ENCODE data around the gene CRTC1. TPM values are rescaled to one million over a fixed set of nuclear protein-coding genes. Genes with fewer than 3 reads are reported as not detected.

The CRTC1 gene
- total RNA-seq, 1 donor from 2014 or later = 28.8 TPM

- TF ChIP-seq, protein P1, sequence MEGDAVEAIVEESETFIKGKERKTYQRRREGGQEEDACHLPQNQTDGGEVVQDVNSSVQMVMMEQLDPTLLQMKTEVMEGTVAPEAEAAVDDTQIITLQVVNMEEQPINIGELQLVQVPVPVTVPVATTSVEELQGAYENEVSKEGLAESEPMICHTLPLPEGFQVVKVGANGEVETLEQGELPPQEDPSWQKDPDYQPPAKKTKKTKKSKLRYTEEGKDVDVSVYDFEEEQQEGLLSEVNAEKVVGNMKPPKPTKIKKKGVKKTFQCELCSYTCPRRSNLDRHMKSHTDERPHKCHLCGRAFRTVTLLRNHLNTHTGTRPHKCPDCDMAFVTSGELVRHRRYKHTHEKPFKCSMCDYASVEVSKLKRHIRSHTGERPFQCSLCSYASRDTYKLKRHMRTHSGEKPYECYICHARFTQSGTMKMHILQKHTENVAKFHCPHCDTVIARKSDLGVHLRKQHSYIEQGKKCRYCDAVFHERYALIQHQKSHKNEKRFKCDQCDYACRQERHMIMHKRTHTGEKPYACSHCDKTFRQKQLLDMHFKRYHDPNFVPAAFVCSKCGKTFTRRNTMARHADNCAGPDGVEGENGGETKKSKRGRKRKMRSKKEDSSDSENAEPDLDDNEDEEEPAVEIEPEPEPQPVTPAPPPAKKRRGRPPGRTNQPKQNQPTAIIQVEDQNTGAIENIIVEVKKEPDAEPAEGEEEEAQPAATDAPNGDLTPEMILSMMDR (IDR thresholded peaks at IDR 0.05; ENCODE audit: partially characterized antibody, unreplicated experiment) = no peak
These were observed 14.0 kb upstream of the CRTC1 start for GRCh38 chr19:18669524-18669817.

GRCh38 chr19:18669883-18670282, 13.6 kb upstream of the CRTC1 start:
- H3K27me3 Mint-ChIP-seq (ENCODE audit: unreplicated experiment) = peaks cover 3% of the 10 kb centered on the region
- peaks cover 8% of the 10 kb centered on the region for H3K4me1 Mint-ChIP-seq (ENCODE audit: low read depth, unreplicated experiment)
- H3K4me3 Mint-ChIP-seq (ENCODE audit: unreplicated experiment) = peak overlapping the region; percentile 2
- TF ChIP-seq, protein P1 (IDR thresholded peaks at IDR 0.05; ENCODE audit: partially characterized antibody, unreplicated experiment) = no peak
- H3K9me3 Mint-ChIP-seq (ENCODE audit: unreplicated experiment) = peaks cover 2% of the 10 kb centered on the region
- DNase-seq = no peak
- no peak overlapping the region for H3K27ac Mint-ChIP-seq (ENCODE audit: unreplicated experiment)
- H3K36me3 Mint-ChIP-seq (ENCODE audit: unreplicated experiment) = no peaks in the 10 kb centered on the region

More at GRCh38 chr19:18669524-18669817, 14.0 kb upstream of the CRTC1 start:
- H3K4me1 Mint-ChIP-seq (ENCODE audit: low read depth, unreplicated experiment) = peaks cover 8% of the 10 kb centered on the region
- no peaks in the 10 kb centered on the region for H3K36me3 Mint-ChIP-seq (ENCODE audit: unreplicated experiment)
- H3K27me3 Mint-ChIP-seq (ENCODE audit: unreplicated experiment) = peaks cover 3% of the 10 kb centered on the region
- DNase-seq = no peak
- no peak overlapping the region for H3K27ac Mint-ChIP-seq (ENCODE audit: unreplicated experiment)
- peaks cover 2% of the 10 kb centered on the region for H3K9me3 Mint-ChIP-seq (ENCODE audit: unreplicated experiment)
- H3K4me3 Mint-ChIP-seq (ENCODE audit: unreplicated experiment) = no peak overlapping the region

DNA sequence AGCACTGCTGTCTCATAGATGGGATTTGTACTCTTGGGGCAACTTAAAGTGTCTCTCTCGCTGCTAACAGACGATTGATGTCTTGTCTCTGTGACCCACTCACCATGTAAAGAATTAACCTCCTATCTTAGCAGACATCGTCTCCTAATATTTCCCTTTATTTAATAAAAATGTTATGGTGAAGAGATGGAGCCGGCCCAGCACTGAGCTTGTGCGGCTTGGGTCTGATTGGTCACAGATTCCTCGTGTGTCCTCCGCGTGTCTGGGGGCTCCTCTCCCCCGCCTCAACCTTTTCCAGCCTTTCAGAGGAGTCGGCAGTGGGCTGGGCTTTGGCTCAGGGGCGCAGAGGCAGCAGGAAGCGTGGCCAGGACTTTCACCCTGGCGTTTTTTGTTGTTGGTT, 13.2 kb upstream of the CRTC1 start:
- no peak overlapping the region for H3K27ac Mint-ChIP-seq (ENCODE audit: unreplicated experiment)
- no peak for DNase-seq

DNA sequence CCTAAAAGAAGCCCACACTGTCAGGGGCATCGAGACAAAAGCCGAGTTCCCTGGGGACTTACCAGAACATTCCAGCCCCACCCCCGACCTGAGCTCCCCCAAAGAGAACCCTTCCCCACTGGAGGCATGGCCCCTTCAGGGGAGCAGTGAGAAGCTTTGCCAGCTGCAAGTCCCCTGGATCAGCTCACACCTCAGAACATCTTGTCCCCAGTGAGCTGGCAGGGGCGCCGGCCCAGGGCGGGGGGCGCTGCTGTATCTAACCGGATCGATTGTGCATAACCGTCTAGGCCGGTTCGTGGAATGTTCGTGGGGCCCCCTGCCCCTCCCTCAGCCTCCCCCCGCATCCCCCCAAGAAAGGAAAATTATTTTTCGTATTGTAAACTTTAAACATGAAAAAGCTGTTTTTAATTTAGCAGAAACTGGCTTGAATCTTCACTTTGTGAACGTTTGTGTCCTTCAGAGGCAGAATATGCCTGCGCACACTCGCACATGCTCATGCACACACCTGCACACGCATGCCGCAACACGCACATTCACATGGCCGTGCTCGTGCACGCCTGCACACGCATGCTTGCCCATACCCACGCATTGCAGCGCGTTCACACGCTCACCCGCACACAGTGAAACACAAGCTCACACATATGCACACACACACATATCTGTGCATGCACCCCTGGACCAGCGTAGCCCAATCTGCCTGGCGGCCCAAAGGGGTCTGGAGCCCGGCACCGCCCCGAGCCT, 12.0 kb upstream of the CRTC1 start:
- H3K36me3 Mint-ChIP-seq (ENCODE audit: unreplicated experiment) = no peaks in the 10 kb centered on the region
- peaks cover 2% of the 10 kb centered on the region for H3K9me3 Mint-ChIP-seq (ENCODE audit: unreplicated experiment)
- no peak for DNase-seq
- H3K27ac Mint-ChIP-seq (ENCODE audit: unreplicated experiment) = no peak overlapping the region
- H3K27me3 Mint-ChIP-seq (ENCODE audit: unreplicated experiment) = peaks cover 4% of the 10 kb centered on the region
- no peak overlapping the region for H3K4me3 Mint-ChIP-seq (ENCODE audit: unreplicated experiment)
- TF ChIP-seq, protein P1 (IDR thresholded peaks at IDR 0.05; ENCODE audit: partially characterized antibody, unreplicated experiment) = no peak
- peaks cover 8% of the 10 kb centered on the region for H3K4me1 Mint-ChIP-seq (ENCODE audit: low read depth, unreplicated experiment)

More for the DNA sequence above, 13.2 kb upstream of the CRTC1 start:
- no peaks in the 10 kb centered on the region for H3K36me3 Mint-ChIP-seq (ENCODE audit: unreplicated experiment)
- TF ChIP-seq, protein P1 (IDR thresholded peaks at IDR 0.05; ENCODE audit: partially characterized antibody, unreplicated experiment) = no peak
- peaks cover 8% of the 10 kb centered on the region for H3K4me1 Mint-ChIP-seq (ENCODE audit: low read depth, unreplicated experiment)
- peak overlapping the region; percentile 2 for H3K4me3 Mint-ChIP-seq (ENCODE audit: unreplicated experiment)
- H3K9me3 Mint-ChIP-seq (ENCODE audit: unreplicated experiment) = peaks cover 2% of the 10 kb centered on the region
- peaks cover 3% of the 10 kb centered on the region for H3K27me3 Mint-ChIP-seq (ENCODE audit: unreplicated experiment)

DNA sequence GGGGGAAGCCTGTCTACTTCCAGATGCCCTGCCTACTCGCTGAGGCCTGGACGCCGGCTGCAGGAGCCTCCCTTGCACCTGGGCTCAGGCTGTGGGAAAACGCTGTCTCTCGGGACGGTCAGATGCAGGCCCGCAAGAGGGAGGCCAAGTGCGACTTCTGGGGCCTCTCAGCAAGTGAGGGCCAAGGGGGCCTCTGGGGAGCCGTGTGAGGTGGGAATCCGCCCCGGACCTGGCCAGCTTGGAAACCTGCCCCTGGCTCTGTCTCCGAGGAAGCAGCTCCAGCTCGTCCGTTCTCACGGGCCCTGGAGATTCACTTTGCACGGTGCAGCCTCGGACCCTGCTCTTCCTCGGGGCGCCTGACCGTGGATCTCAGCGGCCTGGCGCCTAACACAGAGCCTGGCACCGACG, 11.4 kb upstream of the CRTC1 start:
- no peak overlapping the region for H3K4me3 Mint-ChIP-seq (ENCODE audit: unreplicated experiment)
- H3K27me3 Mint-ChIP-seq (ENCODE audit: unreplicated experiment) = peaks cover 4% of the 10 kb centered on the region
- peaks cover 2% of the 10 kb centered on the region for H3K9me3 Mint-ChIP-seq (ENCODE audit: unreplicated experiment)
- TF ChIP-seq, protein P1 (IDR thresholded peaks at IDR 0.05; ENCODE audit: partially characterized antibody, unreplicated experiment) = no peak
- H3K27ac Mint-ChIP-seq (ENCODE audit: unreplicated experiment) = no peak overlapping the region
- DNase-seq = no peak
- no peaks in the 10 kb centered on the region for H3K36me3 Mint-ChIP-seq (ENCODE audit: unreplicated experiment)
- H3K4me1 Mint-ChIP-seq (ENCODE audit: low read depth, unreplicated experiment) = peaks cover 8% of the 10 kb centered on the region
